Trophoblast cell (in vitro differentiated cells and primary cell): ENCODE data around the gene MAP7D2.

ENCODE experiments used
- DNase-seq, 2 donors: peaks; one replicate each; pipeline ENCODE4 v3.0.0-alpha.2; 2016
- H2AFZ ChIP-seq: 2 replicates; pipeline ENCODE4 v1.6.1; 2013; ENCODE audit warnings: low read length, moderate library complexity, mild to moderate bottlenecking; ENCODE audit not compliant: insufficient read depth, poor library complexity
- H2AK5ac ChIP-seq: 2 replicates; pipeline ENCODE4 v1.6.1; 2013; ENCODE audit warnings: mild to moderate bottlenecking, low read length
- H2BK120ac ChIP-seq: 2 replicates; pipeline ENCODE4 v1.6.1; 2013; ENCODE audit warnings: low read length, mild to moderate bottlenecking, moderate library complexity; ENCODE audit not compliant: insufficient read depth, poor library complexity
- H2BK12ac ChIP-seq: 2 replicates; pipeline ENCODE4 v1.6.1; 2013; ENCODE audit warnings: mild to moderate bottlenecking, low read length, moderate library complexity
- H2BK5ac ChIP-seq: 2 replicates; pipeline ENCODE4 v1.6.1; 2013; ENCODE audit warnings: low read length, low read depth, moderate library complexity, mild to moderate bottlenecking; ENCODE audit not compliant: poor library complexity
- H3K14ac ChIP-seq: 2 replicates; pipeline ENCODE4 v1.6.1; 2013; ENCODE audit warnings: mild to moderate bottlenecking, low read length
- H3K18ac ChIP-seq: 2 replicates; pipeline ENCODE4 v1.6.1; 2013; ENCODE audit warnings: mild to moderate bottlenecking, low read length
- H3K23ac ChIP-seq: 2 replicates; pipeline ENCODE4 v1.6.1; 2013; ENCODE audit warnings: low read length
- H3K27ac ChIP-seq: 2 replicates; pipeline ENCODE4 v1.5.1; 2013; ENCODE audit warnings: low read depth, mild to moderate bottlenecking, inconsistent platforms, low read length, moderate library complexity
- H3K27me3 ChIP-seq: 2 replicates; pipeline ENCODE4 v1.6.1; 2013; ENCODE audit warnings: inconsistent platforms, mild to moderate bottlenecking, low read length, moderate library complexity; ENCODE audit not compliant: insufficient read depth
- H3K36me3 ChIP-seq, 2 experiments: 1 replicate in 1 of 2; 2 replicates in 1 of 2; pipeline ENCODE4 v1.6.1; 2013; ENCODE audit warnings: low read length in 2 of 2, mild to moderate bottlenecking in 2 of 2, moderate library complexity in 1 of 2; ENCODE audit not compliant: insufficient read depth in 2 of 2, control insufficient read depth in 1 of 2
- H3K4ac ChIP-seq: 2 replicates; pipeline ENCODE4 v1.6.1; 2013; ENCODE audit warnings: low read depth, mild to moderate bottlenecking, low read length, moderate library complexity
- H3K4me1 ChIP-seq, 2 experiments: 1 replicate in 1 of 2; 2 replicates in 1 of 2; pipeline ENCODE4 v1.6.1; 2013; ENCODE audit warnings: low read length in 2 of 2, mild to moderate bottlenecking in 2 of 2, moderate library complexity in 1 of 2; ENCODE audit not compliant: insufficient read depth in 2 of 2, control insufficient read depth in 1 of 2
- H3K4me2 ChIP-seq: 2 replicates; pipeline ENCODE4 v1.6.1; 2013; ENCODE audit warnings: inconsistent platforms, mild to moderate bottlenecking, low read length, moderate library complexity
- H3K4me3 ChIP-seq: 2 replicates; pipeline ENCODE4 v1.5.1; 2013; ENCODE audit warnings: mild to moderate bottlenecking, low read depth, low read length, inconsistent platforms
- H3K79me1 ChIP-seq: one replicate; pipeline ENCODE4 v1.6.1; 2013; ENCODE audit warnings: low read length
- H3K79me2 ChIP-seq: 2 replicates; pipeline ENCODE4 v1.6.1; 2013; ENCODE audit warnings: low read length, mild to moderate bottlenecking; ENCODE audit not compliant: control insufficient read depth, insufficient read depth, poor library complexity
- H3K9ac ChIP-seq: 2 replicates; pipeline ENCODE4 v1.6.1; 2013; ENCODE audit warnings: mild to moderate bottlenecking, low read length
- H3K9me3 ChIP-seq: 2 replicates; pipeline ENCODE4 v1.6.1; 2013; ENCODE audit warnings: low read depth, mild to moderate bottlenecking, control low read depth, inconsistent platforms, low read length; ENCODE audit not compliant: insufficient read depth
- H4K12ac ChIP-seq: 2 replicates; pipeline ENCODE4 v1.6.1; 2013; ENCODE audit warnings: low read depth, mild to moderate bottlenecking, low read length, moderate library complexity
- H4K8ac ChIP-seq: 2 replicates; pipeline ENCODE4 v1.6.1; 2013; ENCODE audit warnings: low read depth, mild to moderate bottlenecking, low read length, moderate library complexity
- H4K91ac ChIP-seq: one replicate; pipeline ENCODE4 v1.6.1; 2013; ENCODE audit warnings: low read depth, mild to moderate bottlenecking, low read length, moderate library complexity
- WGBS: extraction: QIAGEN DNeasy Blood & Tissue Kit; methylation state at CpG from one replicate; pipeline ENCODE4 v1.1.7; 2013; ENCODE audit warnings: missing lambda C conversion rate; ENCODE audit not compliant: insufficient read length, insufficient coverage; ENCODE audit errors: extremely low coverage; 5-methylcytosine and 5-hydroxymethylcytosine counted together

MAP7D2 gene

GRCh38 chrX:20019672-20020365 lies 96.9 kb downstream of the MAP7D2 start:
- Histone ChIP-seq H4K12ac (no peak overlapping the region), H2AK5ac (no peak overlapping the region)
- peak; percentile 7 to 52 for DNase-seq

DNA sequence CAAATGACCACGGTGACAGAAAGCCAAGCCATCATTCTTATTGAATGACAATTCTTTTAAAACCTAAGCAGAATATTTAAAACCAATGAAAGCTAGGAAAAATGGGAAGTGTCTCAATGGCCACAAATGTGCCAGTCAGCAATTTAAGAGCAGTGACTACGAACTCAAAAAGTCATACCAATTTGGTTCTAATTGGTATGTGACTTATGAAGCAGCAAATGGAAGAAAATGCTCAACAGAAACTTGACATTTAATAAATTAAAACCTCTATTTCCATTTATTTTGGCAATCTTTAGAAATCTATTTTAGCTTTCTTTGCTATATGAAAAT lies 100.1 kb downstream of the MAP7D2 start:
- H4K91ac ChIP-seq, result no peak overlapping the region
- no peaks in the 10 kb centered on the region for H3K27me3 ChIP-seq
- H3K4ac ChIP-seq, result no peak overlapping the region
- H3K14ac ChIP-seq, result no peak overlapping the region
- H3K4me1 ChIP-seq, result no peaks in the 10 kb centered on the region
- no peak overlapping the region for H4K12ac ChIP-seq
- WGBS, result no CpG with 5 or more reads among the region's 2 CpGs
- no peak overlapping the region for H3K27ac ChIP-seq
- H2BK12ac ChIP-seq, result no peak overlapping the region
- no peak overlapping the region for H3K23ac ChIP-seq
- H3K9me3 ChIP-seq, result no peaks in the 10 kb centered on the region
- no peak overlapping the region for H2BK120ac ChIP-seq
- no peak overlapping the region for H3K9ac ChIP-seq
- H4K8ac ChIP-seq, result no peak overlapping the region
- H2AK5ac ChIP-seq, result no peak overlapping the region
- H3K18ac ChIP-seq, result no peak overlapping the region
- H3K79me1 ChIP-seq, result no peaks in the 10 kb centered on the region
- no peak overlapping the region for H3K4me2 ChIP-seq
- H3K36me3 ChIP-seq, result no peaks in the 10 kb centered on the region
- DNase-seq, result no peak
- H2AFZ ChIP-seq, result no peak overlapping the region
- no peaks in the 10 kb centered on the region for H3K79me2 ChIP-seq
- H2BK5ac ChIP-seq, result no peak overlapping the region
- no peak overlapping the region for H3K4me3 ChIP-seq

More at GRCh38 chrX:20019672-20020365, 96.9 kb downstream of the MAP7D2 start:
- no peak overlapping the region for H3K4me3 ChIP-seq
- no peaks in the 10 kb centered on the region for H3K79me2 ChIP-seq
- H3K14ac ChIP-seq, result no peak overlapping the region
- H3K27me3 ChIP-seq, result no peaks in the 10 kb centered on the region
- H2AFZ ChIP-seq, result no peak overlapping the region
- no peak overlapping the region for H3K27ac ChIP-seq
- H3K36me3 ChIP-seq, result no peaks in the 10 kb centered on the region
- no peak overlapping the region for H4K91ac ChIP-seq
- H4K8ac ChIP-seq, result no peak overlapping the region
- no peaks in the 10 kb centered on the region for H3K9me3 ChIP-seq
- no peak overlapping the region for H2BK120ac ChIP-seq
- no peak overlapping the region for H2BK5ac ChIP-seq
- no peak overlapping the region for H3K18ac ChIP-seq
- H2BK12ac ChIP-seq, result no peak overlapping the region
- H3K4me2 ChIP-seq, result no peak overlapping the region
- no peaks in the 10 kb centered on the region for H3K4me1 ChIP-seq
- H3K79me1 ChIP-seq, result no peaks in the 10 kb centered on the region
- no peak overlapping the region for H3K23ac ChIP-seq
- no peak overlapping the region for H3K9ac ChIP-seq
- H3K4ac ChIP-seq, result no peak overlapping the region
- WGBS, result no CpG with 5 or more reads among the region's 6 CpGs

- Histone ChIP-seq H2BK5ac (no peak overlapping the region), H2AK5ac (no peak overlapping the region)
- WGBS, result no CpG with 5 or more reads among the region's 9 CpGs
These were observed 100.6 kb downstream of the MAP7D2 start for GRCh38 chrX:20015945-20016615.

DNA sequence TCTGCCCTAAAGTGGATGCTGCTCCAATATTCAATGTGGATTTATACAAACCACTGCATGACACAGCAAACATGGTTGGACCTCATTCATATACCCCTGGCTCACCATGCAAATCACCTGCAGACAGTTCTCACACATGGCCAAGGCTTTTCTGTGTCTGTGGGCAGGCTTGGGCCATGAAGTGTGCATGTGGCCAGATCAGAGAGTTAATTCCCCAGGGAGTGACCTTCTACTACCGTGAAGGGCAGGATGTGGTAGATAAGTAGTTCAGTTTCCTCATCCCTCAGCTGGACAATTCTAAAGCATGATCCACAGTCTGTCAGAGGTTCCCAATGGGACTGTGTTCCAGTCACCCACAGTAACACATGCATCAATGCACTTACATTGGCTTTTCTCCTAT lies 101.3 kb downstream of the MAP7D2 start:
- Histone ChIP-seq H3K79me2 (no peaks in the 10 kb centered on the region), H4K12ac (no peak overlapping the region), H2BK120ac (no peak overlapping the region), H2AK5ac (no peak overlapping the region), H3K36me3 (no peaks in the 10 kb centered on the region), H3K4me1 (no peaks in the 10 kb centered on the region), H3K18ac (no peak overlapping the region), H3K27me3 (no peaks in the 10 kb centered on the region), H3K14ac (no peak overlapping the region), H2BK5ac (no peak overlapping the region), H3K4me3 (no peak overlapping the region), H3K4ac (no peak overlapping the region), H3K9ac (no peak overlapping the region), H4K8ac (no peak overlapping the region), H3K4me2 (no peak overlapping the region), H3K27ac (no peak overlapping the region), H3K9me3 (no peaks in the 10 kb centered on the region), H3K79me1 (no peaks in the 10 kb centered on the region), H2BK12ac (no peak overlapping the region), H3K23ac (no peak overlapping the region), H2AFZ (no peak overlapping the region), H4K91ac (no peak overlapping the region)
- no peak for DNase-seq
- no CpG with 5 or more reads among the region's 1 CpG for WGBS

More at GRCh38 chrX:20015945-20016615, 100.6 kb downstream of the MAP7D2 start:
- Histone ChIP-seq H3K4ac (no peak overlapping the region), H3K14ac (no peak overlapping the region), H3K4me2 (no peak overlapping the region), H2BK12ac (no peak overlapping the region), H3K18ac (no peak overlapping the region), H3K9ac (no peak overlapping the region), H3K27me3 (no peaks in the 10 kb centered on the region), H4K8ac (no peak overlapping the region), H2BK120ac (no peak overlapping the region), H3K27ac (no peak overlapping the region), H3K79me2 (no peaks in the 10 kb centered on the region), H3K79me1 (no peaks in the 10 kb centered on the region), H3K36me3 (no peaks in the 10 kb centered on the region), H2AFZ (no peak overlapping the region), H3K9me3 (no peaks in the 10 kb centered on the region), H3K4me3 (no peak overlapping the region), H3K4me1 (no peaks in the 10 kb centered on the region), H3K23ac (no peak overlapping the region), H4K12ac (no peak overlapping the region), H4K91ac (no peak overlapping the region)
- DNase-seq, result no peak
